IMR-90 (cell line): Measurements from ENCODE around the gene ENTPD7. TPM values are rescaled to one million over a fixed set of nuclear protein-coding genes. Genes with fewer than 3 reads are reported as not detected.

Experiments used
- ATAC-seq: fragments of 200-7000 bp; cut with Tn5 transposase; 2 replicates; pipeline ENCODE4 v1.9.1; 2020; ENCODE audit warnings: low read depth, mild to moderate bottlenecking, moderate library complexity
- BruUV-seq: library from RNA; stranded (reverse); fragments of 400-500 nt; replicated peaks from 2 replicates; lab custom pipeline; 2021; lab: Mats Ljungman, UMichigan
- CTCF ChIA-PET: fragments of 300-600 bp; formaldehyde crosslinking; extraction: SDS; loops from one replicate; lab custom pipeline; 2021; ENCODE audit warnings: antibody characterized with exemption; lab: Yijun Ruan, JAX
- POLR2A ChIA-PET: fragments of 300-600 bp; sonication (Branson Sonifier 250); formaldehyde crosslinking; loops from one replicate; lab custom pipeline; 2022; ENCODE audit warnings: antibody characterized with exemption; ENCODE audit not compliant: unreplicated experiment; lab: Charles Lee
- DNase-seq: peaks from one replicate; pipeline ENCODE4 v3.0.0; 2013
- H2AFZ ChIP-seq: replicated peaks from 2 replicates; pipeline ENCODE3; 2013; ENCODE audit warnings: low read length, mild to moderate bottlenecking; ENCODE audit not compliant: poor library complexity
- H2AK5ac ChIP-seq: 2 replicates; pipeline ENCODE4 v1.6.1; 2013; ENCODE audit warnings: low read depth, low read length, inconsistent platforms
- H2AK9ac ChIP-seq: replicated peaks from 2 replicates; pipeline ENCODE3; 2013; ENCODE audit warnings: mild to moderate bottlenecking, low read depth, low read length, moderate library complexity; ENCODE audit not compliant: poor library complexity
- H2BK120ac ChIP-seq: 2 replicates; pipeline ENCODE4 v1.6.1; 2013; ENCODE audit warnings: low read depth, low read length, inconsistent platforms
- H2BK15ac ChIP-seq: 3 replicates; pipeline ENCODE4 v1.6.1; 2013; ENCODE audit warnings: low read depth, low read length, inconsistent platforms
- H2BK20ac ChIP-seq: 2 replicates; pipeline ENCODE4 v1.6.1; 2013; ENCODE audit warnings: low read depth, mild to moderate bottlenecking, inconsistent platforms, low read length, moderate library complexity
- H2BK5ac ChIP-seq: 2 replicates; pipeline ENCODE4 v1.6.1; 2013; ENCODE audit warnings: mild to moderate bottlenecking, low read depth, low read length, inconsistent platforms; ENCODE audit not compliant: poor library complexity, severe bottlenecking
- H3K14ac ChIP-seq: replicated peaks from 2 replicates; pipeline ENCODE4 v1.6.1; 2013; ENCODE audit warnings: low read depth, low read length, inconsistent platforms
- H3K18ac ChIP-seq: 2 replicates; pipeline ENCODE4 v1.6.1; 2013; ENCODE audit warnings: low read depth, low read length, control low read depth
- H3K23ac ChIP-seq: 2 replicates; pipeline ENCODE4 v1.6.1; 2013; ENCODE audit warnings: low read depth, low read length, inconsistent platforms
- H3K27ac ChIP-seq: 2 replicates; pipeline ENCODE4 v1.5.1; 2013; ENCODE audit warnings: mild to moderate bottlenecking, control low read depth, low read length; ENCODE audit not compliant: insufficient read depth
- H3K27me3 ChIP-seq: 2 replicates; pipeline ENCODE4 v1.6.1; 2013; ENCODE audit warnings: low read length; ENCODE audit not compliant: control insufficient read depth, insufficient read depth
- H3K36me3 ChIP-seq: 2 replicates; pipeline ENCODE4 v1.6.1; 2013; ENCODE audit warnings: low read length, mixed read lengths; ENCODE audit not compliant: control insufficient read depth, insufficient read depth
- H3K4ac ChIP-seq: 2 replicates; pipeline ENCODE4 v1.6.1; 2013; ENCODE audit warnings: low read depth, low read length, inconsistent platforms
- H3K4me1 ChIP-seq: 2 replicates; pipeline ENCODE4 v1.6.1; 2013; ENCODE audit warnings: low read length, mixed read lengths; ENCODE audit not compliant: control insufficient read depth, insufficient read depth
- H3K4me2 ChIP-seq: 2 replicates; pipeline ENCODE4 v1.6.1; 2013; ENCODE audit warnings: low read depth, mild to moderate bottlenecking, control low read depth, low read length, moderate library complexity
- H3K4me3 ChIP-seq: 2 replicates; pipeline ENCODE4 v1.5.1; 2013; ENCODE audit warnings: low read depth, mild to moderate bottlenecking, control low read depth, low read length, moderate library complexity; ENCODE audit not compliant: insufficient read depth
- H3K56ac ChIP-seq: 2 replicates; pipeline ENCODE4 v1.6.1; 2013; ENCODE audit warnings: low read length, inconsistent platforms; ENCODE audit not compliant: insufficient read depth; ENCODE audit errors: extremely low read depth
- H3K79me1 ChIP-seq, 2 experiments: 2 replicates each; pipeline ENCODE4 v1.6.1; 2013; ENCODE audit warnings: low read length in 2 of 2, inconsistent platforms in 1 of 2, low read depth in 1 of 2
- H3K9ac ChIP-seq: 2 replicates; pipeline ENCODE4 v1.6.1; 2013; ENCODE audit warnings: low read depth, low read length, control low read depth
- H3K9me1 ChIP-seq: 2 replicates; pipeline ENCODE4 v1.6.1; 2013; ENCODE audit warnings: low read length, inconsistent platforms; ENCODE audit not compliant: insufficient read depth
- H3K9me3 ChIP-seq: 2 replicates; pipeline ENCODE4 v1.6.1; 2013; ENCODE audit warnings: low read length; ENCODE audit not compliant: control insufficient read depth, insufficient read depth
- H4K20me1 ChIP-seq: 2 replicates; pipeline ENCODE4 v1.6.1; 2013; ENCODE audit warnings: low read length, inconsistent platforms; ENCODE audit not compliant: insufficient read depth
- H4K5ac ChIP-seq: 2 replicates; pipeline ENCODE4 v1.6.1; 2013; ENCODE audit warnings: mild to moderate bottlenecking, low read depth, low read length, control low read depth
- H4K8ac ChIP-seq, 2 experiments: 2 replicates each; pipeline ENCODE4 v1.6.1; 2013; ENCODE audit warnings: low read depth in 2 of 2, low read length in 2 of 2, control low read depth in 1 of 2, inconsistent platforms in 1 of 2
- H4K91ac ChIP-seq: 2 replicates; pipeline ENCODE4 v1.6.1; 2013; ENCODE audit warnings: low read depth, low read length, inconsistent platforms; ENCODE audit not compliant: insufficient read depth
- BHLHE40 ChIP-seq: fragments of 150-350 bp; IDR thresholded peaks from 2 replicates; pipeline ENCODE4 v1.6.1; 2016; ENCODE audit warnings: mild to moderate bottlenecking, low read depth, low read length
- ELK1 ChIP-seq: fragments of 150-350 bp; IDR thresholded peaks from 2 replicates; pipeline ENCODE4 v1.6.1; 2016; ENCODE audit warnings: low read depth, mild to moderate bottlenecking, low read length, moderate library complexity, borderline replicate concordance
- FOS ChIP-seq: fragments of 150-350 bp; IDR thresholded peaks from 2 replicates; pipeline ENCODE4 v1.6.1; 2016; ENCODE audit warnings: low read depth, low read length
- MAFK ChIP-seq: IDR thresholded peaks from 2 replicates; pipeline ENCODE4 v1.6.1; 2012; ENCODE audit warnings: low read depth, low read length, improper control_type of control experiment
- MAZ ChIP-seq: IDR thresholded peaks from 2 replicates; pipeline ENCODE4 v1.6.1; 2012; ENCODE audit warnings: low read depth, mild to moderate bottlenecking, low read length, improper control_type of control experiment, moderate library complexity, borderline replicate concordance
- NFE2L2 ChIP-seq: fragments of 150-350 bp; IDR thresholded peaks from 2 replicates; pipeline ENCODE4 v1.6.1; 2016; ENCODE audit warnings: low read depth, mild to moderate bottlenecking, low read length
- RAD21 ChIP-seq: IDR thresholded peaks from 2 replicates; pipeline ENCODE4 v1.6.1; 2012; ENCODE audit warnings: low read length, improper control_type of control experiment
- RFX5 ChIP-seq: IDR thresholded peaks from 2 replicates; pipeline ENCODE4 v1.8.0; 2012; ENCODE audit warnings: low read depth, mild to moderate bottlenecking, low read length, moderate library complexity
- WGBS, 2 experiments: methylation state at CpG; one replicate each; pipeline versions ENCODE4 v1.1.5 to v1.1.7; 2013; ENCODE audit warnings: missing lambda C conversion rate in 2 of 2; ENCODE audit not compliant: insufficient read length in 1 of 2; ENCODE audit errors: extremely low coverage in 2 of 2; 5-methylcytosine and 5-hydroxymethylcytosine counted together
- dilution Hi-C: fragments of 300-500 bp; cut with HindIII; formaldehyde crosslinking; loops from one replicate; pipeline ENCODE4 v1.14.3; 2018; ENCODE audit warnings: low sequenced_read_pairs; ENCODE audit not compliant: unreplicated experiment
- in situ Hi-C: fragments of 300-500 bp; cut with MboI; formaldehyde crosslinking; loops from 3 replicates; pipeline ENCODE4 v1.14.3; 2019; ENCODE audit warnings: low sequenced_read_pairs, inconsistent platforms, mixed read lengths
- intact Hi-C: fragments of 100-400 bp; cut with micrococcal nuclease; formaldehyde crosslinking; loops from 2 replicates; pipeline ENCODE4 v1.10.0; 2022
- polyA plus RNA-seq, 3 experiments: library from polyadenylated mRNA; depleted of rRNA; stranded (reverse); fragments of >200 nt; gene quantifications; 2 replicates each; pipeline ENCODE4 v1.2.3, GENCODE V29; 2012; ENCODE audit warnings: low replicate concordance in 1 of 3
- total RNA-seq: library from RNA; depleted of rRNA; stranded (reverse); fragments of >200 nt; gene quantifications from 2 replicates; pipeline ENCODE4 v1.2.3, GENCODE V29; 2012
- TF ChIP-seq, protein P1 (sequence below): fragments of 150-350 bp; IDR thresholded peaks from 2 replicates; pipeline ENCODE4 v1.6.1; 2017; ENCODE audit warnings: mild to moderate bottlenecking, antibody characterized with exemption, low read length, low read depth

ENTPD7 gene
- total and polyA plus RNA-seq, 2 of the 4 experiments (the other 2 are of a cell fraction) = 8.0 to 23.3 TPM

GRCh38 chr10:99672884-99673283 is 13.6 kb downstream of the ENTPD7 start:
- WGBS, 2 experiments = no CpG with 5 or more reads among the region's 2 CpGs
- H4K91ac ChIP-seq = no peak overlapping the region
- no peak overlapping the region for H3K4me3 ChIP-seq
- H2AFZ ChIP-seq = no peak overlapping the region
- no peak overlapping the region for H3K18ac ChIP-seq
- no peak overlapping the region for H2BK20ac ChIP-seq
- ChIA-PET POLR2A (no interaction called here), CTCF (no interaction called here)
- no peak overlapping the region for H2BK120ac ChIP-seq
- no peak overlapping the region for H2BK15ac ChIP-seq
- H3K23ac ChIP-seq = no peak overlapping the region
- TF ChIP-seq BHLHE40 (no peak), ELK1 (no peak), MAZ (no peak), RAD21 (no peak), MAFK (no peak), FOS (no peak), NFE2L2 (no peak), RFX5 (no peak)
- TF ChIP-seq, protein P1, sequence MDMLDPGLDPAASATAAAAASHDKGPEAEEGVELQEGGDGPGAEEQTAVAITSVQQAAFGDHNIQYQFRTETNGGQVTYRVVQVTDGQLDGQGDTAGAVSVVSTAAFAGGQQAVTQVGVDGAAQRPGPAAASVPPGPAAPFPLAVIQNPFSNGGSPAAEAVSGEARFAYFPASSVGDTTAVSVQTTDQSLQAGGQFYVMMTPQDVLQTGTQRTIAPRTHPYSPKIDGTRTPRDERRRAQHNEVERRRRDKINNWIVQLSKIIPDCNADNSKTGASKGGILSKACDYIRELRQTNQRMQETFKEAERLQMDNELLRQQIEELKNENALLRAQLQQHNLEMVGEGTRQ = no peak
- no peak overlapping the region for H3K27ac ChIP-seq
- peaks cover 5% of the 10 kb centered on the region for H3K4me1 ChIP-seq
- no peak overlapping the region for H3K14ac ChIP-seq
- in situ Hi-C loops (no loop called here), dilution Hi-C loops (no loop called here), intact Hi-C loops (no loop called here)
- no peak overlapping the region for H4K8ac ChIP-seq
- no peak overlapping the region for H2AK5ac ChIP-seq
- peaks cover 19 to 22% of the 10 kb centered on the region in 2 experiments for H3K79me1 ChIP-seq
- H3K9ac ChIP-seq = no peak overlapping the region
- DNase-seq = peak; percentile 39
- peak overlapping the region; percentile 14 for H2BK5ac ChIP-seq
- no peak overlapping the region for H4K5ac ChIP-seq
- no peak overlapping the region for H2AK9ac ChIP-seq
- H4K20me1 ChIP-seq = no peaks in the 10 kb centered on the region
- H3K27me3 ChIP-seq = no peaks in the 10 kb centered on the region
- no peak overlapping the region for H3K56ac ChIP-seq
- H3K36me3 ChIP-seq = peaks cover 6% of the 10 kb centered on the region
- H3K9me1 ChIP-seq = peaks cover 3% of the 10 kb centered on the region; the same call in 1 of the 2 replicates
- no peak overlapping the region for H3K4ac ChIP-seq
- ATAC-seq = no peak
- H3K4me2 ChIP-seq = no peak overlapping the region
- no TSS peak for BruUV-seq
- H3K9me3 ChIP-seq = no peaks in the 10 kb centered on the region
